ENCODE data around the gene RTEL1.

RTEL1 gene

DNA sequence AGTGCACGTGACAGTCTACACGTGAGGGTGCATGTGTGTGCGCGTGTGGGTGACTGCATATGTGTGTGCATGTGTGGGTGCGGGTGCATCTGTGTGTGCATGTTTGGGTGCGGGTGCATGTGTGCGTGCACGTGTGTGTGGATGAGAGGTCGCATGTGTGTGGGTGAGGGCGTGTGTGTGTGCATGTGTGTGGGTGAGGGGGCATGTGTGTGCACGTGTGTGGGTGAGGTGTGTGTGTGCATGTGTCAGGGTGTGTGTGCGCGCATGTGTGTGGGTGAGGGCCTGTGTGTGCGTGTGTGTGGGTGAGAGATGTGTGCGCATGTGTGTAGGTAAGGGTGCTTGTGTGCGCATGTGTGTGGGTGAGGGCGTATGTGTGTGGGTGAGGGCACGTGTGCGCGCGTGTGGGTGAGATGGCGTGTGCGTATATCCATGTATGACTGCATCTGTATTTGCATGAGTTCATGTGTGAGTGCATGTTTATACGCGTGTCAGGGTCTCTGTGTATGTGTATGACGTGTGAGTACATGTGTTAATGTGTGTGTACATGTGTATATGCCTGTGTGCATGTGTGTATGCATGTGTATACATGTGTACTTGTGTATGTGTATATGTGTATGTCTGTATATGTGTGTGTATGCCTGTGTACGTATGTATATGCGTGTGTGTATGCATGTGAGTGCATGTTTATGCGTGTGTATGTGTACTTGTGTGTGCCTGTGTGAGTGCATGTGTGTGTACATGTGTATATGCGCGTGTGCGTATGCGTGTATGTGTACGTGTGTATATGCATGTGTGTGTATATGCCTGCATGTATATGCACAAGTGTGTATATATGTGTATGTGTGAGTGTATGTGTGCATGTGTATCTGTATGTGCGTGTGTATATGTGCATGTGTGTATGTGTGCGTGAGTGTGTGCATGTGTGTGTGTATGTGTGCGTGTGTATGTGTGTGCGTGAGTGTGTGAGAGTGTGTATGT is 74.3 kb downstream of the RTEL1 start:
- 33% methylated on average over 1 of the region's 38 CpGs for WGBS (ENCODE audit: extremely low coverage, insufficient coverage, low lambda C conversion rate)
- H3K18ac ChIP-seq (ENCODE audit: low read length), result no peak overlapping the region
- no peak for DNase-seq
- no peak overlapping the region for H3K23ac ChIP-seq (ENCODE audit: low read length)
- H2BK15ac ChIP-seq (replicated peaks; ENCODE audit: low read depth), result no peak overlapping the region
- H3K27me3 ChIP-seq (ENCODE audit: insufficient read depth, low read length, poor library complexity), result no peaks in the 10 kb centered on the region
- H2AK5ac ChIP-seq (ENCODE audit: low read length), result no peak overlapping the region
- no peak overlapping the region for H3K9ac ChIP-seq (ENCODE audit: low read length)
- no peak overlapping the region for H3K4me3 ChIP-seq (ENCODE audit: low read length)
- no peak overlapping the region for H3K4me2 ChIP-seq (ENCODE audit: low read length)
- H3K4ac ChIP-seq (ENCODE audit: low read depth, low read length), result no peak overlapping the region
- no peaks in the 10 kb centered on the region for H3K4me1 ChIP-seq (ENCODE audit: control insufficient read depth, low read depth, low read length)
- H3K79me2 ChIP-seq (ENCODE audit: control insufficient read depth, insufficient read depth, low read length), result peaks cover 2% of the 10 kb centered on the region
- H4K8ac ChIP-seq (ENCODE audit: low read depth, low read length), result no peak overlapping the region
- peaks cover 13% of the 10 kb centered on the region for H3K79me1 ChIP-seq (ENCODE audit: low read length)
- peaks cover 3% of the 10 kb centered on the region for H3K36me3 ChIP-seq (ENCODE audit: control insufficient read depth, insufficient read depth, low read length)
- no peak overlapping the region for H2BK120ac ChIP-seq (ENCODE audit: low read depth, low read length)
- H3K27ac ChIP-seq (ENCODE audit: low read depth, low read length), result no peak overlapping the region
- no peak overlapping the region for H4K5ac ChIP-seq (ENCODE audit: low read length)
- H3K56ac ChIP-seq (ENCODE audit: low read length), result no peak overlapping the region
- H2BK5ac ChIP-seq (ENCODE audit: low read length), result no peak overlapping the region

DNA sequence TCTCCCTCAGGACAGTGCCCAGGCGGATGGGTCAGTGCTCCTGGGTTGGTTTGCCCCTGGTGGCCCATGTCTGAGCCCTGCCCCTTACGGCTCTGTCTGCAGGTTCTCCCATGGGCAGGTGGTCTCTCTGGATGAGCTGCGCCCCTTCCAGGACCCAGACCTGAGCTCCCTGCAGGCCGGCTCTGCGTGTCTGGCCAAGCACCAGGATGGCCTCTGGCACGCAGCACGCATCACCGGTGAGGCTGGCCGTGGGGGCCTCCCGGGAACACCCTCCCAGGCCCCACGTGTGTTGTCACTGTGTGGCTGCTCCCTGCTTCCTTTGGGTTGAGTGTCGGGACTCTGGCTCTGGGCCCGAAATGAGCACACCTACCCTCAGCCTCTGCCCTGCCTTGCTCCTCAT is 75.0 kb downstream of the RTEL1 start:
- no CpG with 5 or more reads among the region's 13 CpGs for WGBS (ENCODE audit: extremely low coverage, insufficient coverage, low lambda C conversion rate)
- no peak overlapping the region for H3K4me3 ChIP-seq (ENCODE audit: low read length)
- DNase-seq, result no peak

DNA sequence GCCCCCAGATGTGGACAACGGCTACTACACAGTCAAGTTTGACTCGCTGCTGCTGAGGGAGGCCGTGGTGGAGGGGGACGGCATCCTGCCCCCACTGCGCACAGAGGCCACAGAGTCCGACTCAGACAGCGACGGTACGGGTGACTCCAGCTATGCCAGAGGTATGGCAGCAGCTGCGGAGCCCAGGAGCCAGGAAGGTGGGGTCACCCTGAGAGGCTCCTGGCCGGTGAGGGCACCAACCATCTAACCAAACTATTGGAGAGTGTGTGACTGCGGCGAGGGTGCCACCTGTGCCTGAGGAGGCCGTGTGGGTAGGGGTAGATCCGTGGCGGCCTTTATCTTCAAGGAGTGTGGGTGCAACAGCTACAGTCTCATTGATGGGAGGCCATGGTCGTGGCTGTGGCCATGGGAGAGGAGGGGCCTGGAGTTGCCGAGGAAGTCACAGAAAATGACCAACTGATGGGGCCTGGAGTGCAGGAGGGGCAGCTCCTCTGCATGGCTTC is 75.5 kb downstream of the RTEL1 start:
- Histone ChIP-seq H3K36me3 (ENCODE audit: control insufficient read depth, insufficient read depth, low read length) (peaks cover 3% of the 10 kb centered on the region), H3K27ac (ENCODE audit: low read depth, low read length) (no peak overlapping the region), H4K5ac (ENCODE audit: low read length) (no peak overlapping the region)

More for the DNA sequence above, 75.0 kb downstream of the RTEL1 start:
- no peak overlapping the region for H3K27ac ChIP-seq (ENCODE audit: low read depth, low read length)
- no peaks in the 10 kb centered on the region for H3K27me3 ChIP-seq (ENCODE audit: insufficient read depth, low read length, poor library complexity)
- H3K9ac ChIP-seq (ENCODE audit: low read length), result no peak overlapping the region
- no peak overlapping the region for H3K23ac ChIP-seq (ENCODE audit: low read length)
- no peak overlapping the region for H2AK5ac ChIP-seq (ENCODE audit: low read length)
- peaks cover 3% of the 10 kb centered on the region for H3K36me3 ChIP-seq (ENCODE audit: control insufficient read depth, insufficient read depth, low read length)
- H3K79me2 ChIP-seq (ENCODE audit: control insufficient read depth, insufficient read depth, low read length), result peaks cover 2% of the 10 kb centered on the region
- H2BK5ac ChIP-seq (ENCODE audit: low read length), result no peak overlapping the region
- peaks cover 13% of the 10 kb centered on the region for H3K79me1 ChIP-seq (ENCODE audit: low read length)
- no peak overlapping the region for H3K4me2 ChIP-seq (ENCODE audit: low read length)
- H2BK15ac ChIP-seq (replicated peaks; ENCODE audit: low read depth), result no peak overlapping the region
- no peak overlapping the region for H4K5ac ChIP-seq (ENCODE audit: low read length)
- H3K4ac ChIP-seq (ENCODE audit: low read depth, low read length), result no peak overlapping the region
- H3K4me1 ChIP-seq (ENCODE audit: control insufficient read depth, low read depth, low read length), result no peaks in the 10 kb centered on the region
- no peak overlapping the region for H4K8ac ChIP-seq (ENCODE audit: low read depth, low read length)
- no peak overlapping the region for H2BK120ac ChIP-seq (ENCODE audit: low read depth, low read length)
- H3K18ac ChIP-seq (ENCODE audit: low read length), result no peak overlapping the region
- no peak overlapping the region for H3K56ac ChIP-seq (ENCODE audit: low read length)

DNA sequence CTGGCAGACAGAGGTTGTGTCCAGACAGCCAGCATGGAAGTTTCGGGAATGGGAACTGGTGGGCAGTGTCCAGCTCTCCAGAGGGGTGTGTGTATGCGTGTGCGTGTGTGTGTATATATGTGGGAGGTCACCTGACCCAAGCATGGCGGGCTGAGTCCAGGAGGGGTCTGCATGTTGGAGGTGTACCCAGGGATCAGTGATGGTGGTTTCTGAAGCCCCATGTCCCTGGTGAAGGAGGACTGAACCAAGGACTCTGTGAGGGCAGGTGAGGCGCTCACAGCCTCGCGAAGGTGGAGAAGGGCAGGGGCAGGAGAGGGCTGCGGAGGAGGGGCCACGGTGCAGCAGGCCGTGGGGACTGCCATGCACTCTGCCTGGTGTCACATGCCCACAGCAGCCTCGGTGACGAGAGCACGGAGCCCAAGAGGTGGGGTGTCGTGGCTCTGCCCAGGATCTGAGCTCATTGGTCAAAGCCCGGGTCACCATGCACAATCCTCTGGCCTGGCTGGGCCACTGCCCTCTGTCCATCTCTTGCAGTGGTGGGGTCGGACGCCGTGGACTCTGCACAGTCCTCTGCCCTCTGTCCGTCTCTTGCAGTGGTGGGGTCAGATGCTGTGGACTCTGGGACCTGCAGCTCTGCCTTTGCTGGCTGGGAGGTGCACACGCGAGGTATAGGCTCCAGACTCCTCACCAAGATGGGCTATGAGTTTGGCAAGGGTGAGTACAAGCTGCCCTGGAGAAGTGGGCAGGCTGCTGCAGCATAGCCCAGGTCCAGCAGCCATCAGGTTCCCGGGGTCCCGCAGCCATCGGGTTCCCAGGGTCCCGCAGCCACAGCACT is 76.2 kb downstream of the RTEL1 start:
- H3K36me3 ChIP-seq (ENCODE audit: control insufficient read depth, insufficient read depth, low read length), result peaks cover 3% of the 10 kb centered on the region
- no peaks in the 10 kb centered on the region for H3K4me1 ChIP-seq (ENCODE audit: control insufficient read depth, low read depth, low read length)
- no peak overlapping the region for H2BK15ac ChIP-seq (replicated peaks; ENCODE audit: low read depth)

More for the DNA sequence above, 75.5 kb downstream of the RTEL1 start:
- WGBS (ENCODE audit: extremely low coverage, insufficient coverage, low lambda C conversion rate), result no CpG with 5 or more reads among the region's 18 CpGs
- H3K79me2 ChIP-seq (ENCODE audit: control insufficient read depth, insufficient read depth, low read length), result peaks cover 2% of the 10 kb centered on the region
- peaks cover 13% of the 10 kb centered on the region for H3K79me1 ChIP-seq (ENCODE audit: low read length)
- no peak overlapping the region for H2BK5ac ChIP-seq (ENCODE audit: low read length)
- no peak for DNase-seq
- H3K4me2 ChIP-seq (ENCODE audit: low read length), result no peak overlapping the region
- H3K4ac ChIP-seq (ENCODE audit: low read depth, low read length), result no peak overlapping the region
- no peak overlapping the region for H3K9ac ChIP-seq (ENCODE audit: low read length)
- H3K4me1 ChIP-seq (ENCODE audit: control insufficient read depth, low read depth, low read length), result no peaks in the 10 kb centered on the region
- H3K56ac ChIP-seq (ENCODE audit: low read length), result no peak overlapping the region
- no peak overlapping the region for H2BK120ac ChIP-seq (ENCODE audit: low read depth, low read length)
- H3K18ac ChIP-seq (ENCODE audit: low read length), result no peak overlapping the region
- no peaks in the 10 kb centered on the region for H3K27me3 ChIP-seq (ENCODE audit: insufficient read depth, low read length, poor library complexity)
- no peak overlapping the region for H3K23ac ChIP-seq (ENCODE audit: low read length)
- H2BK15ac ChIP-seq (replicated peaks; ENCODE audit: low read depth), result no peak overlapping the region
- no peak overlapping the region for H2AK5ac ChIP-seq (ENCODE audit: low read length)
- H3K4me3 ChIP-seq (ENCODE audit: low read length), result no peak overlapping the region
- no peak overlapping the region for H4K8ac ChIP-seq (ENCODE audit: low read depth, low read length)

DNA sequence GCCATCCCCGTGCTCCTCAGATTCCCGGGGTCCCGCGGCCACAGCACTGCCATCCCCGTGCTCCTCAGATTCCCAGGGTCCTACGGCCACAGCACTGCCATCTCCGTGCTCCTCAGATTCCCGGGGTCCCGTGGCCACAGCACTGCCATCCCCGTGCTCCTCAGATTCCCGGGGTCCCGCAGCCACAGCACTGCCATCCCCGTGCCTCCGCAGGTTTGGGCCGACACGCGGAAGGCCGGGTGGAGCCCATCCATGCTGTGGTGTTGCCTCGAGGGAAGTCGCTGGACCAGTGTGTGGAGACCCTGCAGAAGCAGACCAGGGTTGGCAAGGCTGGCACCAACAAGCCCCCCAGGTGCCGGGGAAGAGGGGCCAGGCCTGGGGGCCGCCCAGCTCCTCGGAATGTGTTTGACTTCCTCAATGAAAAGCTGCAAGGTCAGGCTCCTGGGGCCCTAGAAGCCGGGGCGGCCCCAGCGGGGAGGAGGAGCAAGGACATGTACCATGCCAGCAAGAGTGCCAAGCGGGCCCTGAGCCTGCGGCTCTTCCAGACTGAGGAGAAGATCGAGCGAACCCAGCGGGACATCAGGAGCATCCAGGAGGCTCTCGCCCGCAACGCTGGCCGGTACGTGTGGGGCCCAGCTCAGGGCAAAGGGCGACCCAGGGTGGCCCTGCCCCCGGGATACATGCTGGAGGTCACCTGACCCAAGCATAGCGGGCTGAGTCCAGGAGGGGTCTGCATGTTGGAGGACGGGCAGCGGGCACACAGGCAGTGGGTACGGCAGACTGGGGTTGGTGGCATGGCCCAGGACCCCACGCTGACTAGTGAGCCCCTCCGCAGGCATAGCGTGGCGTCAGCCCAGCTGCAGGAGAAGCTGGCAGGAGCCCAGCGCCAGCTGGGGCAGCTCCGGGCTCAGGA is 77.1 kb downstream of the RTEL1 start:
- no peak overlapping the region for H2BK5ac ChIP-seq (ENCODE audit: low read length)
- DNase-seq, result no peak
- no peak overlapping the region for H3K4me3 ChIP-seq (ENCODE audit: low read length)
- H4K8ac ChIP-seq (ENCODE audit: low read depth, low read length), result no peak overlapping the region
- no CpG with 5 or more reads among the region's 48 CpGs for WGBS (ENCODE audit: extremely low coverage, insufficient coverage, low lambda C conversion rate)
- H3K9ac ChIP-seq (ENCODE audit: low read length), result no peak overlapping the region
- H3K79me2 ChIP-seq (ENCODE audit: control insufficient read depth, insufficient read depth, low read length), result peaks cover 2% of the 10 kb centered on the region
- H3K23ac ChIP-seq (ENCODE audit: low read length), result no peak overlapping the region
- no peaks in the 10 kb centered on the region for H3K4me1 ChIP-seq (ENCODE audit: control insufficient read depth, low read depth, low read length)
- H2BK15ac ChIP-seq (replicated peaks; ENCODE audit: low read depth), result no peak overlapping the region
- peaks cover 13% of the 10 kb centered on the region for H3K79me1 ChIP-seq (ENCODE audit: low read length)
- H3K36me3 ChIP-seq (ENCODE audit: control insufficient read depth, insufficient read depth, low read length), result peaks cover 3% of the 10 kb centered on the region
- no peak overlapping the region for H3K4me2 ChIP-seq (ENCODE audit: low read length)
- H3K27ac ChIP-seq (ENCODE audit: low read depth, low read length), result no peak overlapping the region
- no peak overlapping the region for H3K4ac ChIP-seq (ENCODE audit: low read depth, low read length)
- no peak overlapping the region for H3K56ac ChIP-seq (ENCODE audit: low read length)
- H4K5ac ChIP-seq (ENCODE audit: low read length), result no peak overlapping the region
- no peak overlapping the region for H2AK5ac ChIP-seq (ENCODE audit: low read length)
- no peaks in the 10 kb centered on the region for H3K27me3 ChIP-seq (ENCODE audit: insufficient read depth, low read length, poor library complexity)
- H2BK120ac ChIP-seq (ENCODE audit: low read depth, low read length), result no peak overlapping the region
- no peak overlapping the region for H3K18ac ChIP-seq (ENCODE audit: low read length)

More for the DNA sequence above, 76.2 kb downstream of the RTEL1 start:
- Histone ChIP-seq H3K4ac (ENCODE audit: low read depth, low read length) (no peak overlapping the region), H3K79me1 (ENCODE audit: low read length) (peaks cover 13% of the 10 kb centered on the region), H2AK5ac (ENCODE audit: low read length) (no peak overlapping the region), H2BK5ac (ENCODE audit: low read length) (no peak overlapping the region), H4K5ac (ENCODE audit: low read length) (no peak overlapping the region), H3K27me3 (ENCODE audit: insufficient read depth, low read length, poor library complexity) (no peaks in the 10 kb centered on the region), H3K4me2 (ENCODE audit: low read length) (no peak overlapping the region), H3K79me2 (ENCODE audit: control insufficient read depth, insufficient read depth, low read length) (peaks cover 2% of the 10 kb centered on the region), H3K23ac (ENCODE audit: low read length) (no peak overlapping the region), H3K18ac (ENCODE audit: low read length) (no peak overlapping the region), H3K27ac (ENCODE audit: low read depth, low read length) (no peak overlapping the region), H3K9ac (ENCODE audit: low read length) (no peak overlapping the region), H2BK120ac (ENCODE audit: low read depth, low read length) (no peak overlapping the region), H3K4me3 (ENCODE audit: low read length) (no peak overlapping the region), H3K56ac (ENCODE audit: low read length) (no peak overlapping the region), H4K8ac (ENCODE audit: low read depth, low read length) (no peak overlapping the region)
- DNase-seq, result no peak
- no CpG with 5 or more reads among the region's 25 CpGs for WGBS (ENCODE audit: extremely low coverage, insufficient coverage, low lambda C conversion rate)

Measured in mesendoderm (in vitro differentiated cells).